CD4-positive, alpha-beta memory T cell (primary cell): Measurements from ENCODE around the gene UGT1A8. TPM values are rescaled to one million over a fixed set of nuclear protein-coding genes. Genes with fewer than 3 reads are reported as not detected.
"Not testable (repeated sequence)": the region's sequence is repeated elsewhere in the genome, so short reads cannot be mapped to it uniquely, and the experiment has no call there.

ENCODE experiments used
- CTCF ChIA-PET: fragments of 350-600 bp; sonication (Branson Sonifier 250); formaldehyde crosslinking; loops from one replicate; lab custom pipeline; 2021; ENCODE audit warnings: inconsistent platforms; ENCODE audit not compliant: partially characterized antibody; lab: Charles Lee
- POLR2A ChIA-PET: fragments of 350-600 bp; sonication (Branson Sonifier 250); formaldehyde crosslinking; loops from one replicate; lab custom pipeline; 2021; ENCODE audit not compliant: partially characterized antibody; lab: Charles Lee
- DNase-seq, 5 donors: peaks; one replicate each; pipeline versions ENCODE4 v3.0.0 to v3.0.0-alpha.2; 2020 to 2022; ENCODE audit warnings: mixed read lengths in 1 of 5
- H3K27ac ChIP-seq: one replicate; pipeline ENCODE4 v1.7.0; 2013; ENCODE audit warnings: low read depth, low read length
- H3K27me3 ChIP-seq: 2 replicates; pipeline ENCODE4 v1.7.0; 2013; ENCODE audit warnings: mild to moderate bottlenecking, low read length, moderate library complexity; ENCODE audit not compliant: insufficient read depth
- H3K36me3 ChIP-seq: 2 replicates; pipeline ENCODE4 v1.7.0; 2013; ENCODE audit warnings: mild to moderate bottlenecking, low read length, moderate library complexity; ENCODE audit not compliant: insufficient read depth
- H3K4me1 ChIP-seq: 2 replicates; pipeline ENCODE4 v1.7.0; 2013; ENCODE audit warnings: mild to moderate bottlenecking, low read length, moderate library complexity; ENCODE audit not compliant: insufficient read depth
- H3K4me3 ChIP-seq, 2 donors: one replicate each; pipeline ENCODE4 v1.7.0; 2013; ENCODE audit warnings: low read length in 2 of 2, mild to moderate bottlenecking in 1 of 2
- H3K9me3 ChIP-seq, 2 donors: one replicate each; pipeline ENCODE4 v1.7.0; 2013; ENCODE audit warnings: low read length in 2 of 2, control low read depth in 1 of 2; ENCODE audit not compliant: control insufficient read depth in 1 of 2
- H3K27ac Mint-ChIP-seq, 7 donors: one replicate each; pipeline ENCODE4 v1.8.0; 2020 to 2021; ENCODE audit warnings: mixed read lengths in 7 of 7, mild to moderate bottlenecking in 6 of 7, inconsistent platforms in 3 of 7, moderate library complexity in 3 of 7
- H3K27me3 Mint-ChIP-seq, 2 donors: one replicate each; pipeline ENCODE4 v1.8.0; 2020 to 2021; ENCODE audit warnings: mixed read lengths in 2 of 2
- H3K36me3 Mint-ChIP-seq, 2 donors: one replicate each; pipeline ENCODE4 v1.8.0; 2020 to 2021; ENCODE audit warnings: mixed read lengths in 2 of 2, inconsistent platforms in 1 of 2, mild to moderate bottlenecking in 1 of 2
- H3K4me1 Mint-ChIP-seq, 4 donors: one replicate each; pipeline ENCODE4 v1.8.0; 2020 to 2021; ENCODE audit warnings: mixed read lengths in 4 of 4, mild to moderate bottlenecking in 1 of 4
- H3K4me3 Mint-ChIP-seq, 8 donors: one replicate each; pipeline ENCODE4 v1.8.0; 2020 to 2021; ENCODE audit warnings: mixed read lengths in 8 of 8, mild to moderate bottlenecking in 7 of 8, moderate library complexity in 6 of 8, inconsistent platforms in 3 of 8
- H3K9me3 Mint-ChIP-seq, 8 donors: one replicate each; pipeline ENCODE4 v1.8.0; 2020 to 2021; ENCODE audit warnings: mixed read lengths in 8 of 8, mild to moderate bottlenecking in 5 of 8, inconsistent platforms in 3 of 8, moderate library complexity in 1 of 8
- intact Hi-C: fragments of 100-400 bp; cut with micrococcal nuclease; formaldehyde crosslinking; loops from one replicate; pipeline ENCODE4 v1.15.1; 2023
- polyA plus RNA-seq, 2 donors: library from polyadenylated mRNA; unstranded; fragments of 300-500 nt; fragmentation: Illumina TruSeq; gene quantifications; one replicate each; pipeline ENCODE4 v1.2.3, GENCODE V29; 2021
- total RNA-seq, 2 experiments: library from RNA; stranded (reverse); gene quantifications; one replicate each; pipeline ENCODE4 v1.2.3, GENCODE V29; 2021

Gene UGT1A8
- not detected for total RNA-seq
- polyA plus RNA-seq: not detected

DNA sequence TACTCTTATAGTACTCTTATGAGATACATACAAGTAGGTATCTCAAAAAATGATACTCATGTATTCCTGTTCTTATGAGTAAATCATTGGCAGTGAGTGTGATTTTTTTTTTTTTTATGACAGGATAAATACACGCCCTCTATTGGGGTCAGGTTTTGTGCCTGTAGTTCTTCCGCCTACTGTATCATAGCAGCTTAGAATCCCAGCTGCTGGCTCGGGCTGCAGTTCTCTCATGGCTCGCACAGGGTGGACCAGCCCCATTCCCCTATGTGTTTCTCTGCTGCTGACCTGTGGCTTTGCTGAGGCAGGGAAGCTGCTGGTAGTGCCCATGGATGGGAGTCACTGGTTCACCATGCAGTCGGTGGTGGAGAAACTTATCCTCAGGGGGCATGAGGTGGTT lies at the start of gene UGT1A8:
Gene UGT1A8 (plus strand): TSS at position 158 of the 400 bp plus-strand sequence. CDS start 75 bp downstream, at position 233.
- H3K4me3 ChIP-seq, intact Hi-C loops, CTCF ChIA-PET: not testable (repeated sequence)

GRCh38 chr2:233571001-233571400 lies 46.4 kb upstream of the UGT1A8 start:
- CTCF ChIA-PET: no interaction called here

More for the DNA sequence above, at the start of gene UGT1A8:
- POLR2A ChIA-PET, H3K27ac Mint-ChIP-seq, DNase-seq, H3K36me3 ChIP-seq, H3K27ac ChIP-seq, H3K4me3 Mint-ChIP-seq, H3K27me3 ChIP-seq, H3K4me1 ChIP-seq, H3K4me1 Mint-ChIP-seq, H3K9me3 ChIP-seq, H3K36me3 Mint-ChIP-seq: not testable (repeated sequence)
- H3K27me3 Mint-ChIP-seq: peaks cover 29 to 42% of the 10 kb centered on the region in 2 donors
- H3K9me3 Mint-ChIP-seq: peaks cover 0 to 32% (median 18%) of the 10 kb centered on the region in 8 donors

DNA sequence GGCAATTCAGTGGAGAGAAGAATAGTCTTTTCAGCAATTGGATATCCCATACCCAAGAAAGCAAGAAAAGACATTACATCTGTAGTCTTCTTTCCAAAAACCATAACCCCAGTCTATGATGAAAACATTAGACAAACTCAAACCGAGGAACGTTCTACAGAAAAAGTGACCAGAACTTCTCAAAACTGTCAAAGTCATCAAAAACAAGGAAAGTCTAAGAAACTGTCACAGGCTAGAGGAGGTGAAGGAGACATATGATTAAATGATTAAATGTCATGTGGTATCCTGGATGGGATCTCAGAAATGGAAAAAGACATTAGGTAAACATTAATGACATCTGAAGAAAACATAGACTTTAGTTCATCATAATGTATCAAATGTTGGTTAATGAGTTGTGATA lies 46.0 kb upstream of the UGT1A8 start:
- Mint-ChIP-seq H3K9me3 (no peaks in the 10 kb centered on the region), H3K27ac (no peak overlapping the region), H3K36me3 (peaks cover 0 to 3% of the 10 kb centered on the region in 2 donors), H3K4me1 (peaks cover 0 to 3% (median 0%) of the 10 kb centered on the region in 4 donors), H3K4me3 (no peak overlapping the region), H3K27me3 (peaks cover 0 to 2% of the 10 kb centered on the region in 2 donors)
- no peak overlapping the region for H3K4me3 ChIP-seq
- no peaks in the 10 kb centered on the region for H3K9me3 ChIP-seq
- CTCF ChIA-PET: no interaction called here
- H3K27ac ChIP-seq: no peak overlapping the region
- DNase-seq: no peak
- POLR2A ChIA-PET: no interaction called here
- no peaks in the 10 kb centered on the region for H3K36me3 ChIP-seq
- intact Hi-C loops: no loop called here
- no peaks in the 10 kb centered on the region for H3K27me3 ChIP-seq
- H3K4me1 ChIP-seq: no peaks in the 10 kb centered on the region

More at GRCh38 chr2:233571001-233571400, 46.4 kb upstream of the UGT1A8 start:
- intact Hi-C loops: no loop called here
- POLR2A ChIA-PET: no interaction called here
- Histone ChIP-seq H3K4me1 (no peaks in the 10 kb centered on the region), H3K9me3 (no peaks in the 10 kb centered on the region), H3K4me3 (no peak overlapping the region), H3K27ac (no peak overlapping the region), H3K27me3 (no peaks in the 10 kb centered on the region), H3K36me3 (no peaks in the 10 kb centered on the region)
- Mint-ChIP-seq H3K4me3 (no peak overlapping the region), H3K27ac (no peak overlapping the region), H3K4me1 (peaks cover 0 to 6% (median under 1%) of the 10 kb centered on the region in 4 donors), H3K9me3 (no peaks in the 10 kb centered on the region), H3K36me3 (peaks cover 0 to 4% of the 10 kb centered on the region in 2 donors), H3K27me3 (peaks cover 0 to 2% of the 10 kb centered on the region in 2 donors)
- no peak for DNase-seq

GRCh38 chr2:233572468-233572867 lies 45.0 kb upstream of the UGT1A8 start:
- H3K27me3 Mint-ChIP-seq: peaks cover 0 to 4% of the 10 kb centered on the region in 2 donors
- no peaks in the 10 kb centered on the region for H3K27me3 ChIP-seq
- no peaks in the 10 kb centered on the region for H3K4me1 Mint-ChIP-seq
- no peak overlapping the region for H3K27ac ChIP-seq
- no peaks in the 10 kb centered on the region for H3K36me3 ChIP-seq
- H3K4me1 ChIP-seq: no peaks in the 10 kb centered on the region
- H3K36me3 Mint-ChIP-seq: peaks cover 0 to 3% of the 10 kb centered on the region in 2 donors
- no peak overlapping the region for H3K27ac Mint-ChIP-seq
- H3K4me3 Mint-ChIP-seq: no peak overlapping the region
- H3K9me3 Mint-ChIP-seq: peaks cover 0 to 2% (median 0%) of the 10 kb centered on the region in 8 donors
- H3K9me3 ChIP-seq: no peaks in the 10 kb centered on the region
- no peak overlapping the region for H3K4me3 ChIP-seq
- ChIA-PET CTCF (no interaction called here), POLR2A (no interaction called here)
- intact Hi-C loops: no loop called here
- no peak for DNase-seq

- POLR2A ChIA-PET: not testable (repeated sequence)
Measured at GRCh38 chr2:233577341-233577740, 40.1 kb upstream of the UGT1A8 start.

GRCh38 chr2:233583217-233583965 lies 34.0 kb upstream of the UGT1A8 start:
- H3K27me3 ChIP-seq, H3K36me3 Mint-ChIP-seq, H3K4me1 Mint-ChIP-seq, H3K9me3 Mint-ChIP-seq, CTCF ChIA-PET, POLR2A ChIA-PET, H3K27ac ChIP-seq, H3K4me1 ChIP-seq, DNase-seq, H3K4me3 ChIP-seq, H3K9me3 ChIP-seq, intact Hi-C loops, H3K27ac Mint-ChIP-seq, H3K36me3 ChIP-seq: not testable (repeated sequence)
- H3K27me3 Mint-ChIP-seq: peaks cover 15 to 26% of the 10 kb centered on the region in 2 donors
- H3K4me3 Mint-ChIP-seq: peak overlapping the region in 1 of 8 donors; percentile 78

More at GRCh38 chr2:233577341-233577740, 40.1 kb upstream of the UGT1A8 start:
- H3K4me3 Mint-ChIP-seq, DNase-seq, H3K36me3 Mint-ChIP-seq, H3K36me3 ChIP-seq, CTCF ChIA-PET, H3K27me3 Mint-ChIP-seq, H3K27ac ChIP-seq, H3K9me3 ChIP-seq, H3K27me3 ChIP-seq, H3K4me3 ChIP-seq, H3K4me1 Mint-ChIP-seq, H3K9me3 Mint-ChIP-seq, H3K4me1 ChIP-seq, intact Hi-C loops: not testable (repeated sequence)
- peak overlapping the region in 1 of 7 donors; percentile 50 for H3K27ac Mint-ChIP-seq

DNA sequence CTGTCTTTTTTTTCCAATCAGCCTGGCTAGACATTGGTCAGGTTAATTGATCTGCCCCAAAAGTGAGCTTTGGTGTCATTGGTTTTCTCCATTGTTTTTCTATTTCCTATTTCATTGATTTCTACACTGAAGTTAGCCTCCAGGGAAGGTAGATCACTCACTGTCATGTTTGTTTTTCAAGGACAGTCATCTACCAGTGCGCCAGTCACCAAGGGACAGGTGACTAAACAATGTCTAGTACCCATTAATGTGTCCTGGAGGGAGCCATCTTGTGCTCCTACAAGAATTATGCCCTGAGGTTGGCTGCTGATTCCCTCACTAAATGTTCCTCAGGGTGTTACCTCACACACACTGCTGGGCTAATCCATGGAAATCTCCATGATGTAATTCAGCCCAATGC lies 33.2 kb upstream of the UGT1A8 start:
- Mint-ChIP-seq H3K4me3 (no peak overlapping the region), H3K9me3 (peaks cover 0 to 2% (median 0%) of the 10 kb centered on the region in 8 donors), H3K4me1 (peaks cover 0 to 2% (median 0%) of the 10 kb centered on the region in 4 donors), H3K36me3 (no peaks in the 10 kb centered on the region), H3K27ac (no peak overlapping the region), H3K27me3 (peaks cover 15 to 31% of the 10 kb centered on the region in 2 donors)
- no peaks in the 10 kb centered on the region for H3K4me1 ChIP-seq
- intact Hi-C loops: no loop called here
- H3K9me3 ChIP-seq: no peaks in the 10 kb centered on the region
- DNase-seq: no peak
- no peaks in the 10 kb centered on the region for H3K36me3 ChIP-seq
- ChIA-PET CTCF (no interaction called here), POLR2A (no interaction called here)
- H3K27ac ChIP-seq: no peak overlapping the region
- H3K4me3 ChIP-seq: no peak overlapping the region
- no peaks in the 10 kb centered on the region for H3K27me3 ChIP-seq
